GF-D8 (cell line): Measurements from ENCODE around the gene AIP.
"Not testable (repeated sequence)": the region's sequence is repeated elsewhere in the genome, so short reads cannot be mapped to it uniquely, and the experiment has no call there.

Experiments used
- DNase-seq: peaks from one replicate; lab custom pipeline; 2025; lab: John Stamatoyannopoulos, UW

Gene AIP

GRCh38 chr11:67468759-67469507, 13.9 kb upstream of the AIP start, which contains the start of gene TMEM134:
Gene TMEM134, minus strand, starts transcription at chr11:67469251. Its CDS starts 59 bp downstream, at chr11:67469192.
- DNase-seq = peak; percentile 64

- no peak for DNase-seq
Measured at GRCh38 chr11:67469508-67469811, 13.4 kb upstream of the AIP start.

GRCh38 chr11:67470337-67471002, 12.4 kb upstream of the AIP start:
- DNase-seq = no peak

GRCh38 chr11:67472882-67473281, 9.9 kb upstream of the AIP start:
- DNase-seq = no peak

GRCh38 chr11:67476692-67477091, 6.1 kb upstream of the AIP start:
- not testable (repeated sequence) for DNase-seq

GRCh38 chr11:67477344-67478050, 5.3 kb upstream of the AIP start:
- not testable (repeated sequence) for DNase-seq

- peak; percentile 64 for DNase-seq
Measured at GRCh38 chr11:67482275-67482826, 475 bp upstream of the AIP start.

GRCh38 chr11:67483831-67484665, 1.2 kb downstream of the AIP start:
- DNase-seq = no peak

GRCh38 chr11:67484847-67485311, 2.1 kb downstream of the AIP start:
- peak; percentile 2 for DNase-seq

GRCh38 chr11:67485873-67486361, 3.1 kb downstream of the AIP start:
- DNase-seq = not testable (repeated sequence)

GRCh38 chr11:67486481-67487195, 3.8 kb downstream of the AIP start:
- DNase-seq = no peak

GRCh38 chr11:67489203-67489884, 6.5 kb downstream of the AIP start:
- no peak for DNase-seq

- DNase-seq = no peak
Measured at GRCh38 chr11:67489885-67490726, 7.3 kb downstream of the AIP start.

- no peak for DNase-seq
Measured at GRCh38 chr11:67490727-67491065, 7.9 kb downstream of the AIP start.

GRCh38 chr11:67491276-67492068, 8.6 kb downstream of the AIP start:
- DNase-seq = no peak

GRCh38 chr11:67492069-67492727, 9.4 kb downstream of the AIP start:
- DNase-seq = no peak

- DNase-seq = no peak
Measured at GRCh38 chr11:67492801-67493547, 10.1 kb downstream of the AIP start.
